Tibial artery (tissue), 4 donors: ENCODE data around the gene ZNF592.

Experiments used
- DNase-seq, 2 donors: peaks; one replicate each; pipeline ENCODE4 v3.0.0-alpha.2; 2019
- H3K27ac ChIP-seq, 2 donors: fragments of 200-600 bp; sonication (generic) in 1 of 2; 1 replicate in 1 of 2; 2 replicates in 1 of 2; pipeline ENCODE4 v1.5.1; 2018 to 2019; ENCODE audit warnings: mild to moderate bottlenecking in 1 of 2
- H3K27me3 ChIP-seq, 2 donors: fragments of 200-600 bp; sonication (generic) in 1 of 2; one replicate each; pipeline versions ENCODE4 v1.5.1 to v1.6.0; 2016 to 2019
- H3K36me3 ChIP-seq, 3 donors: fragments of 200-600 bp; sonication (generic) in 2 of 3; one replicate each; pipeline ENCODE4 v1.5.1; 2016 to 2019; ENCODE audit warnings: mild to moderate bottlenecking in 2 of 3
- H3K4me1 ChIP-seq, 4 donors: fragments of 200-600 bp; sonication (generic) in 2 of 4; 1 replicate in 3 of 4; 2 replicates in 1 of 4; pipeline ENCODE4 v1.5.1; 2016 to 2019
- H3K4me3 ChIP-seq, 2 donors: fragments of 200-600 bp; sonication (generic) in 1 of 2; 1 replicate in 1 of 2; 2 replicates in 1 of 2; pipeline ENCODE4 v1.5.1; 2018 to 2019; ENCODE audit warnings: mild to moderate bottlenecking in 2 of 2
- H3K9me3 ChIP-seq, 3 donors: fragments of 200-600 bp; sonication (generic) in 1 of 3; one replicate each; pipeline ENCODE4 v1.5.1; 2016 to 2019
- CTCF ChIP-seq, 2 experiments: fragments of 200-600 bp in 1 of 2; fragments of 450-650 bp in 1 of 2; IDR thresholded peaks; one replicate each; pipeline ENCODE4 v1.5.1; 2017 to 2019; ENCODE audit warnings: antibody characterized with exemption in 2 of 2, mild to moderate bottlenecking in 1 of 2, moderate library complexity in 1 of 2
- intact Hi-C: fragments of 100-400 bp; cut with DNase I; formaldehyde crosslinking; loops from one replicate; pipeline ENCODE4 v1.15.0; 2023; ENCODE audit warnings: low total_unique reads

ZNF592 gene

GRCh38 chr15:84795186-84795585 is 46.8 kb downstream of the ZNF592 start:
- Histone ChIP-seq H3K27ac (no peak overlapping the region), H3K4me1 (peaks cover 0 to 8% (median 3%) of the 10 kb centered on the region in 4 donors), H3K9me3 (no peaks in the 10 kb centered on the region), H3K36me3 (peaks cover 42 to 77% (median 72%) of the 10 kb centered on the region in 3 donors), H3K27me3 (no peaks in the 10 kb centered on the region), H3K4me3 (no peak overlapping the region)
- intact Hi-C loops = no loop called here
- TF ChIP-seq CTCF (IDR thresholded peaks at IDR 0.05) = no peak
- no peak for DNase-seq

- no peak for TF ChIP-seq CTCF (IDR thresholded peaks at IDR 0.05)
- DNase-seq = no peak
- no peaks in the 10 kb centered on the region for H3K27me3 ChIP-seq
- H3K9me3 ChIP-seq = no peaks in the 10 kb centered on the region
- no peak overlapping the region for H3K4me3 ChIP-seq
- peaks cover 52 to 78% (median 73%) of the 10 kb centered on the region in 3 donors for H3K36me3 ChIP-seq
- intact Hi-C loops = no loop called here
- peaks cover 0 to 3% (median 0%) of the 10 kb centered on the region in 4 donors for H3K4me1 ChIP-seq
- no peak overlapping the region for H3K27ac ChIP-seq
These were observed 48.8 kb downstream of the ZNF592 start for GRCh38 chr15:84797212-84797611.

- Histone ChIP-seq H3K27me3 (no peaks in the 10 kb centered on the region), H3K27ac (no peak overlapping the region), H3K4me1 (peaks cover 0 to 3% (median 0%) of the 10 kb centered on the region in 4 donors), H3K9me3 (no peaks in the 10 kb centered on the region), H3K36me3 (peaks cover 52 to 78% (median 75%) of the 10 kb centered on the region in 3 donors), H3K4me3 (no peak overlapping the region)
- no peak for DNase-seq
- intact Hi-C loops = no loop called here
- TF ChIP-seq CTCF (IDR thresholded peaks at IDR 0.05) = no peak
These were observed 49.4 kb downstream of the ZNF592 start for GRCh38 chr15:84797801-84798200.

- H3K36me3 ChIP-seq = peaks cover 51 to 78% (median 75%) of the 10 kb centered on the region in 3 donors
- H3K9me3 ChIP-seq = no peaks in the 10 kb centered on the region
- H3K27me3 ChIP-seq = no peaks in the 10 kb centered on the region
- intact Hi-C loops = no loop called here
- DNase-seq = no peak
- no peak overlapping the region for H3K27ac ChIP-seq
- TF ChIP-seq CTCF (IDR thresholded peaks at IDR 0.05) = no peak
- peaks cover 0 to 3% (median 0%) of the 10 kb centered on the region in 4 donors for H3K4me1 ChIP-seq
- no peak overlapping the region for H3K4me3 ChIP-seq
These were observed 50.1 kb downstream of the ZNF592 start for GRCh38 chr15:84798436-84798946.

GRCh38 chr15:84799511-84800187 is 51.3 kb downstream of the ZNF592 start:
- no peak for TF ChIP-seq CTCF (IDR thresholded peaks at IDR 0.05)
- peaks cover 60 to 80% (median 78%) of the 10 kb centered on the region in 3 donors for H3K36me3 ChIP-seq
- no peaks in the 10 kb centered on the region for H3K27me3 ChIP-seq
- intact Hi-C loops = no loop called here
- no peaks in the 10 kb centered on the region for H3K9me3 ChIP-seq
- no peak for DNase-seq
- no peak overlapping the region for H3K27ac ChIP-seq
- peaks cover 0 to 3% (median 0%) of the 10 kb centered on the region in 4 donors for H3K4me1 ChIP-seq
- H3K4me3 ChIP-seq = no peak overlapping the region
